ENCODE data around the gene CPPED1. TPM values are rescaled to one million over a fixed set of nuclear protein-coding genes. Genes with fewer than 3 reads are reported as not detected.

The CPPED1 gene
- total RNA-seq, 1 experiment from 2014 or later, result 7.9 TPM

DNA sequence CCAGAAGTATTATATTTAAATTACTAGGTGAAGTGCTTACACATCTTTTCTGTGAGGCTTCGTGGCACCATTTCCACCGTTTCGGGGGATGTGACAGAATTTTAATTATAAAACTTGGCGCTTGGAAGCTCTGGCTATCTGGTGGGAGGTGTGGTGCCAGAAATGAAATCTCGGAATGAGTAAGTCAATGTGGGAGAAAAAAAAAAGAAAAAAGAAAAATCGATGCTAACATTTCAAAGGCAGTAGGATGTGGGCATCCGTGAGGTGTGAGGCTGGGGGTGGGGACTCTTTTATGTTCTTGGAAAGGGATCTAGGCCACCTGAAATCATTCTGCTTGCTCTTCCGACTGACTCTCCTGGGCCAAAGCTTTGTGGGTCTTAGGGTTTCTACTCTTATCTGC, 21.9 kb downstream of the CPPED1 start:
- peaks cover 1 to 16% (median 12%) of the 10 kb centered on the region in 3 experiments; a peak in 5 of 7 replicates for H3K36me3 Mint-ChIP-seq (ENCODE audit: insufficient read depth in 1 of 3, low read depth in 3 of 3)
- H3K18ac ChIP-seq (ENCODE audit: insufficient read length, low read depth, low read length), result no peak overlapping the region
- no peak overlapping the region for H2BK12ac ChIP-seq (ENCODE audit: insufficient read length, low read depth, low read length)
- H3K27me3 ChIP-seq (ENCODE audit: insufficient read depth, low read length), result no peaks in the 10 kb centered on the region
- no peak overlapping the region; a peak in 1 of 7 replicates for H3K27ac Mint-ChIP-seq
- no peak overlapping the region for H2BK5ac ChIP-seq (ENCODE audit: insufficient read length, low read length)
- H4K91ac ChIP-seq (ENCODE audit: insufficient read length, low read depth, low read length), result no peak overlapping the region
- no CpG with 5 or more reads among the region's 8 CpGs for WGBS (ENCODE audit: extremely low coverage, insufficient read length, low lambda C conversion rate)
- H2AK5ac ChIP-seq (ENCODE audit: insufficient read length, low read length), result no peak overlapping the region
- H3T11ph ChIP-seq (ENCODE audit: low read length), result no peak overlapping the region
- no peaks in the 10 kb centered on the region; a peak in 2 of 5 replicates for H3K9me3 Mint-ChIP-seq
- H2BK120ac ChIP-seq (ENCODE audit: low read depth, low read length, poor library complexity, severe bottlenecking), result no peak overlapping the region
- no peak overlapping the region for H3K4ac ChIP-seq (ENCODE audit: low read depth, low read length)
- H3K56ac ChIP-seq (ENCODE audit: insufficient read length, low read depth, low read length), result no peak overlapping the region
- H2AFZ ChIP-seq (ENCODE audit: low read length), result no peak overlapping the region
- H3K4me2 ChIP-seq (ENCODE audit: insufficient read depth, insufficient read length, low read length), result no peak overlapping the region
- no peak overlapping the region for H3K9ac ChIP-seq (ENCODE audit: extremely low read depth, insufficient read length, low read length)
- no peaks in the 10 kb centered on the region for H3K23me2 ChIP-seq (ENCODE audit: insufficient read length, low read depth, low read length, poor library complexity, severe bottlenecking)
- H4K20me1 ChIP-seq (ENCODE audit: control insufficient read depth, insufficient read depth, insufficient read length), result no peaks in the 10 kb centered on the region
- no peak overlapping the region for H3K27ac ChIP-seq (ENCODE audit: insufficient read length, low read depth, low read length)
- H2BK20ac ChIP-seq (ENCODE audit: low read depth, low read length, poor library complexity, severe bottlenecking), result no peak overlapping the region
- no peak overlapping the region for H3K23ac ChIP-seq (ENCODE audit: insufficient read length, low read depth, low read length)
- no peak overlapping the region for H4K5ac ChIP-seq (ENCODE audit: insufficient read length, low read depth, low read length)
- no peaks in the 10 kb centered on the region for H3K79me1 ChIP-seq (ENCODE audit: insufficient read depth, low read depth, low read length, poor library complexity, severe bottlenecking)
- no peaks in the 10 kb centered on the region for H3K27me3 Mint-ChIP-seq (ENCODE audit: low read depth)
- no peak overlapping the region for H3K14ac ChIP-seq (ENCODE audit: insufficient read depth, low read length)
- H3K9me3 ChIP-seq (ENCODE audit: control insufficient read depth, low read depth, low read length), result no peaks in the 10 kb centered on the region
- no peaks in the 10 kb centered on the region for H3K79me2 ChIP-seq (ENCODE audit: insufficient read depth, low read length)
- H3K4me1 Mint-ChIP-seq, result no peaks in the 10 kb centered on the region
- H4K8ac ChIP-seq (replicated peaks; ENCODE audit: insufficient read length, low read depth, low read length), result no peak overlapping the region
- H2BK15ac ChIP-seq (ENCODE audit: low read depth, low read length), result no peak overlapping the region
- H3K4me3 Mint-ChIP-seq, result no peak overlapping the region
- DNase-seq, result no peak
- no peaks in the 10 kb centered on the region for H3K4me1 ChIP-seq (ENCODE audit: insufficient read depth, low read length)
- TF ChIP-seq, protein P1, sequence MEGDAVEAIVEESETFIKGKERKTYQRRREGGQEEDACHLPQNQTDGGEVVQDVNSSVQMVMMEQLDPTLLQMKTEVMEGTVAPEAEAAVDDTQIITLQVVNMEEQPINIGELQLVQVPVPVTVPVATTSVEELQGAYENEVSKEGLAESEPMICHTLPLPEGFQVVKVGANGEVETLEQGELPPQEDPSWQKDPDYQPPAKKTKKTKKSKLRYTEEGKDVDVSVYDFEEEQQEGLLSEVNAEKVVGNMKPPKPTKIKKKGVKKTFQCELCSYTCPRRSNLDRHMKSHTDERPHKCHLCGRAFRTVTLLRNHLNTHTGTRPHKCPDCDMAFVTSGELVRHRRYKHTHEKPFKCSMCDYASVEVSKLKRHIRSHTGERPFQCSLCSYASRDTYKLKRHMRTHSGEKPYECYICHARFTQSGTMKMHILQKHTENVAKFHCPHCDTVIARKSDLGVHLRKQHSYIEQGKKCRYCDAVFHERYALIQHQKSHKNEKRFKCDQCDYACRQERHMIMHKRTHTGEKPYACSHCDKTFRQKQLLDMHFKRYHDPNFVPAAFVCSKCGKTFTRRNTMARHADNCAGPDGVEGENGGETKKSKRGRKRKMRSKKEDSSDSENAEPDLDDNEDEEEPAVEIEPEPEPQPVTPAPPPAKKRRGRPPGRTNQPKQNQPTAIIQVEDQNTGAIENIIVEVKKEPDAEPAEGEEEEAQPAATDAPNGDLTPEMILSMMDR (conservative IDR thresholded peaks at IDR 0.05), result no peak
